NCI-H2196 (cell line): ENCODE results near the gene COL11A2.

Experiments
- DNase-seq: peaks from one replicate; lab custom pipeline; 2025; ENCODE audit not compliant: unreplicated experiment; lab: John Stamatoyannopoulos, UW

COL11A2 gene

DNA sequence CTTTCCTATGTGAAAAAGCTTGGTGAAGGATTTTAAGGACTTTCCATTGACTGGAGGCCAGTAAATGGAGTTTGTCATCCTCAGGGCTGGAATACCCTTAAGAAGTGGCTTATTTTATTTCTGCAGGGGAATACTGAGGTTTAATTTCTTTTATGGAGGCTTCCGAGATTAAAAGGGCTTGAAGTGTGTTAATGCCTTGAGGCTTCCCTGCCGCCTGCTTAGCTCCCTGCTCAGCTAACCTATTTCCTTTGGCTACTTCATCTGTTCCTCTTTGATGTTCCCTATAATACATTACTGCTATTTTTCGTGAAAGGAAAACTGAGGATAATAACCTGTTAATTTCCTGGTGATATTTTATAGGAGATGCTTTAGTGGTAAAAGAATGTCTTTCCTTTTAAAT, 72.3 kb downstream of the COL11A2 start:
- no peak for DNase-seq

DNA sequence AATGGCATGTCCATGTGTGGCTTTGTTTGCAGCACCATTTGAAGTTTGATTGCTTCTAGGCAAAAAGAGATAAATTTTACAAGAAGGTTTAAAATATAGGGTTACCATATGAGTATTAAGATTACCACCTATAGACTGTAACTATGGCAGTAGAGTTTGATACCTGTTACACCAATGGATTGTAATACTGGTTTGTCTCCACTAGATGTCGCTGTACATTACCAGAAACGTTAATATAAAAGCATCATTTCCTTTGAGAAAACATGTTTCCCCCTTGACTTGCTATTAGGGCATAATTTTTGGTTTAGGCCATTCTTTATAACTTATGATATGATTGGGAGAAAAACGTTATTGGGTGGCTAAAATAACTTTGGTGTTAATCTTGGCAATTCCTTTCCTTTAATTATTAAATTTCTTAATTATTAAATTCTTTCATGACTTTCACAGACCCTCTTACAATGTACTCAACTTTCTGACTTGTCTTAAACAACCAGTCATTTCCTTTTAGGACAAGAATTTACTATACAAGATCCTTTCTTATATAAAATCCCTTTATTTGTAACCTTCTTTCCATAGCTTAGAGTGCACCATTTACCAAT, 73.6 kb downstream of the COL11A2 start:
- DNase-seq = peak; percentile 62

DNA sequence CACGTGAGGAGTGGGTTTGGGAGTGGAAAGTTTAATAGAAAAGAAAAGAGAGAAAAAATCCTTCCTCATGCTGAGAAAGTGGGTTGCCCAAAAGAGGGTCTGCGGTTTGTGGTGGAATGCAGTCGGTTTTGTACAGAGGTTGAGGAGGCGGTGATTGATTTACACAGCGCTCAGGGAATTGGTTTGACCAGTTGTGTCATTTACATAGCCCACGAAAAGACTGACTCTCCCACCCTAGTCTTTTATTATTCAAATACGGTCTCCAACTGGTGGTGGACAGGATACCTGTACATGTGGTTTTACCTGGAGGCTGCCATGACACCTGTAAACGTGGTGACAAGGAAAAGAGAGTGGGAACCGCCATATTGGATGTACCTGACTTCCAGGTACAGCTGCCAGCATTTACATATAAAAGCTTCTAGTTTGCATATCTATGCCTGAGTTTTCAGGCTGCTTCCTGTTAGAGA, 74.4 kb downstream of the COL11A2 start:
- no peak for DNase-seq

DNA sequence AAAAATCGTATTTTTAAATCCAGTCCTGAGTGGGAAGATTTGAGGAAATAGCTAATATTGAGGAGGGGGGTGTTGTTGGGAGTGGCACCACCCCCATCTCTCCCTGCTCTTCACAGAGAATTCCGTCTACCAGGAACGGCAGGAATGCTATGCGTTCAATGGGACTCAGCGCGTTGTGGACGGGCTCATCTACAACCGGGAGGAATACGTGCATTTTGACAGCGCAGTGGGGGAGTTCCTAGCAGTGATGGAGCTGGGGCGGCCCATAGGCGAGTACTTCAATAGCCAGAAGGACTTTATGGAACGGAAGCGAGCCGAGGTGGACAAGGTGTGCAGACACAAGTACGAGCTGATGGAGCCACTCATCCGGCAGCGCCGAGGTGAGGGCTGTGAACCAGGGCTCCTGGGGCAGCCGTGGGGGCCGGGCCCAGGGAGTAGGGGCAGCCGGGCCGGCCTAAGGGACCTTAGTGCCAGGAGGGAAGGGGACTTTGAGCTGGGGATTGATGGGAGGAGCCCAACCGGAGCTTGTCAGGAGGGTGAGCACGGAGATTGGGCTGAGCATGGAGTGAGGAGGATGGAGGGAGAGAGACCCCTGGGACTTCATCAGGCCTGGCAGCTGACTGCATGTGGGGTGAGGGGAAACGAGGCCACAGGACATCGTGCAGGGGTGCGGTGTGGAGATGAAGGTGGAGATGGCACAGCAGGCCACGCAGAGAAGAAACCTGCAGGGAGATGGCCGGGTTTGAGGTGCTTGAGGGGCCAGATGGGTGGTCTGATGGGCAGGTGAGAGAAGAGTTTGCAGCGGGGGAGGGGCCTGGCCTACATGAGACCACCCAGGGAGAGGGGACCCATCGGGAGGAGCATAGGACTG, 75.2 kb downstream of the COL11A2 start:
- no peak for DNase-seq

GRCh38 chr6:33116417-33116816, 75.8 kb downstream of the COL11A2 start:
- no peak for DNase-seq

DNA sequence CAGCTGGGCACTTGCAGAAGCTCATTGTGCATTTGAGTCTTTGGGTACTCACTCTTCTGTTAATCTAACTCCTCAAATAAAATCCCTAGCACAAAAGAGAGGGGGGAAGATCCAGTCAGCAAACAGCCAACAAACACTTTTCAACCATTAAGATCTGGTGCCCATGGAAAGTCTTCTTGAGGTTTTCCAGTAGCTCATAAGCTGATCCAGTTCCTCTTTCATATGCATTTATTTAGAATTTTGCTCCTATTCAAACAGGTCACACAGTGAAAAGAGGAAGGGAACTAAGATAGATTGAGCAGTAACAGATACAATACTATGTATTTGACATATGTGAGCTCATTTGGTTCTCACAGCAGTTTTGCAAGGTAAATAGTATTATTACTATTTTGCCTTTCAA, 77.9 kb downstream of the COL11A2 start:
- no peak for DNase-seq

GRCh38 chr6:33113755-33114154, 78.5 kb downstream of the COL11A2 start:
- DNase-seq = no peak
